ENCODE data around the gene RANBP9. TPM values are rescaled to one million over a fixed set of nuclear protein-coding genes. Genes with fewer than 3 reads are reported as not detected.

RANBP9 gene
- total RNA-seq, 2 donors from 2014 or later = 28.4 TPM

- H3K36me3 ChIP-seq = no peaks in the 10 kb centered on the region
- no peaks in the 10 kb centered on the region for H3K27me3 ChIP-seq
- no peak for DNase-seq (ENCODE audit: low spot score)
- H3K4me1 ChIP-seq = peaks cover 0 to 26% of the 10 kb centered on the region in 2 donors
- no peak overlapping the region for H3K27ac ChIP-seq
- H3K4me3 ChIP-seq = no peak overlapping the region
- no peaks in the 10 kb centered on the region for H3K9me3 ChIP-seq
- TF ChIP-seq, protein P1, sequence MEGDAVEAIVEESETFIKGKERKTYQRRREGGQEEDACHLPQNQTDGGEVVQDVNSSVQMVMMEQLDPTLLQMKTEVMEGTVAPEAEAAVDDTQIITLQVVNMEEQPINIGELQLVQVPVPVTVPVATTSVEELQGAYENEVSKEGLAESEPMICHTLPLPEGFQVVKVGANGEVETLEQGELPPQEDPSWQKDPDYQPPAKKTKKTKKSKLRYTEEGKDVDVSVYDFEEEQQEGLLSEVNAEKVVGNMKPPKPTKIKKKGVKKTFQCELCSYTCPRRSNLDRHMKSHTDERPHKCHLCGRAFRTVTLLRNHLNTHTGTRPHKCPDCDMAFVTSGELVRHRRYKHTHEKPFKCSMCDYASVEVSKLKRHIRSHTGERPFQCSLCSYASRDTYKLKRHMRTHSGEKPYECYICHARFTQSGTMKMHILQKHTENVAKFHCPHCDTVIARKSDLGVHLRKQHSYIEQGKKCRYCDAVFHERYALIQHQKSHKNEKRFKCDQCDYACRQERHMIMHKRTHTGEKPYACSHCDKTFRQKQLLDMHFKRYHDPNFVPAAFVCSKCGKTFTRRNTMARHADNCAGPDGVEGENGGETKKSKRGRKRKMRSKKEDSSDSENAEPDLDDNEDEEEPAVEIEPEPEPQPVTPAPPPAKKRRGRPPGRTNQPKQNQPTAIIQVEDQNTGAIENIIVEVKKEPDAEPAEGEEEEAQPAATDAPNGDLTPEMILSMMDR (IDR thresholded peaks at IDR 0.05) = no peak
Measured at GRCh38 chr6:13700232-13700631, 11.4 kb downstream of the RANBP9 start.

DNA sequence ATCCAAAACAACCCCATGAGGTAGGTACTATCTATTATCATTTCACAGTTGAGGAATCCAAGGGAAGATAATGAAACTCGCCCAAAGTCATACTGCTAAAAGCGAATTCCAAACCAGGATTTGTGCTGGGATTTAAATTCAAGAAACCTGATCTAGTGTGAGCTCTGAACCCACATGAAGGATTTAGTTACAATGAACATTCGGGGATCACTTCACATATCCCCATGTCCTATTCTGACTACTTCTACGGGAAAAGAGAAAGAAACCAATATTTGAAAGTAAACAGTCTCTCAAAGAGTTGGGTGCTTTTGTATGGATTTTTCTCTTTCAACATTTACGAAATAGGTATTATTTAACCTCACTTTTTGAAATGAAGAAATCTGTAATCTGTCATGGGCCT, 12.9 kb downstream of the RANBP9 start:
- DNase-seq (ENCODE audit: low spot score) = no peak
- no peaks in the 10 kb centered on the region for H3K9me3 ChIP-seq
- TF ChIP-seq, protein P1 (IDR thresholded peaks at IDR 0.05) = no peak
- no peaks in the 10 kb centered on the region for H3K27me3 ChIP-seq
- peaks cover 0 to 40% of the 10 kb centered on the region in 2 donors for H3K4me1 ChIP-seq
- no peaks in the 10 kb centered on the region for H3K36me3 ChIP-seq
- H3K4me3 ChIP-seq = no peak overlapping the region
- H3K27ac ChIP-seq = no peak overlapping the region

DNA sequence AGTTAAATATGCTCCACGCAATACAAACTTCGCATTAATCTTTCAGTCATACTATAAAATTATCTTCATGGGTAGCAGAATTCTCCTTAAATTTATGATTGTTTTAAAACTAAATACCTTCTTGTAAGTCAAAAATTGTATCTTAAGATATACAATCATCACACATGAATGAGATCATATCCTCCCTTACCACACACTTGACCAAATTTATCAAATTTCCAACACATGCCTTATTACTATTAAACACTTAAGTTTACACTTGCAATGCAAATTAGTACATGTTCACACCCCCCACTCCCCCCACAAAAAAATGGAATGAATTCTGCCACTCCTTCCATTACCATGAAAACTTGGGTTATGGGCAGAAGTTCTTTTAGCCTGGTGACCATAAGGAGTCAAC, 13.8 kb downstream of the RANBP9 start:
- Histone ChIP-seq H3K4me3 (no peak overlapping the region), H3K36me3 (no peaks in the 10 kb centered on the region), H3K4me1 (peaks cover 0 to 35% of the 10 kb centered on the region in 2 donors), H3K27me3 (no peaks in the 10 kb centered on the region), H3K9me3 (no peaks in the 10 kb centered on the region), H3K27ac (no peak overlapping the region)
- TF ChIP-seq, protein P1 (IDR thresholded peaks at IDR 0.05) = no peak
- DNase-seq (ENCODE audit: low spot score) = no peak

GRCh38 chr6:13696226-13696625, 15.4 kb downstream of the RANBP9 start:
- Histone ChIP-seq H3K27ac (no peak overlapping the region), H3K27me3 (no peaks in the 10 kb centered on the region), H3K36me3 (no peaks in the 10 kb centered on the region), H3K4me3 (no peak overlapping the region), H3K9me3 (no peaks in the 10 kb centered on the region), H3K4me1 (peaks cover 0 to 36% of the 10 kb centered on the region in 2 donors)
- TF ChIP-seq, protein P1 (IDR thresholded peaks at IDR 0.05) = no peak
- DNase-seq (ENCODE audit: low spot score) = no peak

- no peak for DNase-seq (ENCODE audit: low spot score)
- Histone ChIP-seq H3K36me3 (no peaks in the 10 kb centered on the region), H3K27me3 (no peaks in the 10 kb centered on the region), H3K4me3 (no peak overlapping the region), H3K4me1 (peaks cover 0 to 37% of the 10 kb centered on the region in 2 donors), H3K27ac (no peak overlapping the region), H3K9me3 (no peaks in the 10 kb centered on the region)
- TF ChIP-seq, protein P1 (IDR thresholded peaks at IDR 0.05) = no peak
Measured at GRCh38 chr6:13695252-13695651, 16.4 kb downstream of the RANBP9 start.

DNA sequence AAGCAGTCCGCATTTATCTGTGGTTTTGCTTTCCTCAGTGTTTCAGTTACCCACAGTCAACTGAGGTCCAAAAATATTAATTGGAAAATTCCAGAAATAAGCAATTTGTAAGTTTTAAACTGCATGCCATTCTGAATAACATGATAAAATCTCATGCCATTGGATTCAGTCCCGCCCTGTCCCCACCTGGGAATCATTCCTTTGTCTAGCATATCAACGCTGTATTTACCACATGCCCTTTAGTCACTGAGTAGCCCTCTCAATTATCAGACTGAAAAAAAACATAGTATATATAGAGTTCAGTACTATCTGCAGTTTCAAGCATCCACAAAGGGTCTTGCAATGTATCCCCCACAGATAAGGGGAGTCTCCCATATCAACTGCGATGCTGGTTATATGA, 17.1 kb downstream of the RANBP9 start:
- Histone ChIP-seq H3K4me3 (no peak overlapping the region), H3K4me1 (peaks cover 0 to 38% of the 10 kb centered on the region in 2 donors), H3K36me3 (no peaks in the 10 kb centered on the region), H3K27me3 (no peaks in the 10 kb centered on the region), H3K9me3 (no peaks in the 10 kb centered on the region), H3K27ac (no peak overlapping the region)
- no peak for DNase-seq (ENCODE audit: low spot score)
- TF ChIP-seq, protein P1 (IDR thresholded peaks at IDR 0.05) = no peak
